CD14-positive monocyte (primary cell): ENCODE measurements around the gene PAX9. TPM values are rescaled to one million over a fixed set of nuclear protein-coding genes. Genes with fewer than 3 reads are reported as not detected.

Experiments
- DNase-seq, 3 donors: peaks; one replicate each; pipeline ENCODE4 v3.0.0-alpha.2; 2011 to 2022
- H2AFZ ChIP-seq: 2 replicates; pipeline ENCODE4 v1.6.0; 2012; ENCODE audit warnings: mild to moderate bottlenecking, low read depth, low read length, inconsistent platforms; ENCODE audit not compliant: insufficient read depth, poor library complexity, severe bottlenecking
- H3K27ac ChIP-seq, 2 donors: 1 replicate in 1 of 2; 2 replicates in 1 of 2; pipeline ENCODE4 v1.5.1; 2012 to 2013; ENCODE audit warnings: low read length in 2 of 2, control low read depth in 1 of 2, inconsistent platforms in 1 of 2, low read depth in 1 of 2, mild to moderate bottlenecking in 1 of 2
- H3K27me3 ChIP-seq, 2 donors: one replicate each; pipeline versions ENCODE4 v1.6.0 to v1.6.1; 2011 to 2013; ENCODE audit warnings: low read length in 2 of 2; ENCODE audit not compliant: control insufficient read depth in 2 of 2, insufficient read depth in 2 of 2
- H3K36me3 ChIP-seq, 2 donors: replicated peaks in 1 of 2; 1 replicate in 1 of 2; 2 replicates in 1 of 2; pipeline versions ENCODE4 v1.5.1 to v1.6.1; 2012 to 2013; ENCODE audit warnings: low read length in 2 of 2, control low read depth in 1 of 2, inconsistent platforms in 1 of 2, mild to moderate bottlenecking in 1 of 2; ENCODE audit not compliant: insufficient read depth in 2 of 2, control insufficient read depth in 1 of 2
- H3K4me1 ChIP-seq, 2 donors: 1 replicate in 1 of 2; 2 replicates in 1 of 2; pipeline versions ENCODE4 v1.5.1 to v1.6.1; 2012 to 2013; ENCODE audit warnings: low read length in 2 of 2, control low read depth in 1 of 2, inconsistent platforms in 1 of 2, mild to moderate bottlenecking in 1 of 2, moderate library complexity in 1 of 2; ENCODE audit not compliant: insufficient read depth in 2 of 2, control insufficient read depth in 1 of 2
- H3K4me2 ChIP-seq: replicated peaks from 2 replicates; pipeline ENCODE3; 2012; ENCODE audit warnings: low read length, moderate library complexity, mild to moderate bottlenecking; ENCODE audit not compliant: poor library complexity, severe bottlenecking; ENCODE audit errors: extremely low read depth
- H3K4me3 ChIP-seq, 3 experiments: fragments of 200-600 bp in 1 of 3; sonication (generic) in 1 of 3; replicated peaks in 1 of 3; 1 replicate in 2 of 3; 2 replicates in 1 of 3; pipeline ENCODE4 v1.5.1; 2011 to 2013; ENCODE audit warnings: low read length in 3 of 3, mild to moderate bottlenecking in 3 of 3, control low read depth in 2 of 3, low read depth in 2 of 3, inconsistent platforms in 1 of 3, moderate library complexity in 1 of 3
- H3K79me2 ChIP-seq: 2 replicates; pipeline ENCODE4 v1.6.0; 2012; ENCODE audit warnings: mild to moderate bottlenecking, control low read depth, inconsistent platforms, low read length, moderate library complexity; ENCODE audit not compliant: insufficient read depth
- H3K9ac ChIP-seq: 2 replicates; pipeline ENCODE4 v1.6.0; 2017; ENCODE audit warnings: low read length, mild to moderate bottlenecking; ENCODE audit not compliant: insufficient read depth, poor library complexity, severe bottlenecking
- H3K9me3 ChIP-seq, 2 donors: replicated peaks in 1 of 2; 1 replicate in 1 of 2; 2 replicates in 1 of 2; pipeline versions ENCODE4 v1.5.1 to v1.6.1; 2012 to 2013; ENCODE audit warnings: low read length in 2 of 2, control low read depth in 1 of 2; ENCODE audit not compliant: control insufficient read depth in 1 of 2, insufficient read depth in 1 of 2
- H4K20me1 ChIP-seq: 2 replicates; pipeline ENCODE4 v1.6.0; 2012; ENCODE audit warnings: mild to moderate bottlenecking, low read length, control low read depth, moderate library complexity; ENCODE audit not compliant: insufficient read depth
- H3K27ac Mint-ChIP-seq, 7 donors: one replicate each; pipeline ENCODE4 v1.8.0; 2020; ENCODE audit warnings: mild to moderate bottlenecking in 7 of 7, mixed read lengths in 7 of 7, moderate library complexity in 6 of 7, inconsistent platforms in 2 of 7
- H3K27me3 Mint-ChIP-seq, 3 donors: one replicate each; pipeline ENCODE4 v1.8.0; 2021 to 2022; ENCODE audit warnings: low read depth in 3 of 3, mild to moderate bottlenecking in 3 of 3, mixed read lengths in 3 of 3, moderate library complexity in 3 of 3, inconsistent platforms in 1 of 3
- H3K36me3 Mint-ChIP-seq, 2 donors: one replicate each; pipeline ENCODE4 v1.8.0; 2020; ENCODE audit warnings: mixed read lengths in 2 of 2, inconsistent platforms in 1 of 2, mild to moderate bottlenecking in 1 of 2
- H3K4me1 Mint-ChIP-seq: one replicate; pipeline ENCODE4 v1.8.0; 2020; ENCODE audit warnings: mild to moderate bottlenecking, mixed read lengths
- H3K4me3 Mint-ChIP-seq, 2 donors: one replicate each; pipeline ENCODE4 v1.8.0; 2020; ENCODE audit warnings: mild to moderate bottlenecking in 2 of 2, mixed read lengths in 2 of 2, moderate library complexity in 1 of 2
- H3K9me3 Mint-ChIP-seq, 7 donors: one replicate each; pipeline ENCODE4 v1.8.0; 2020 to 2022; ENCODE audit warnings: mixed read lengths in 7 of 7, mild to moderate bottlenecking in 6 of 7, moderate library complexity in 6 of 7, inconsistent platforms in 2 of 7
- CTCF ChIP-seq: fragments of 200-600 bp; IDR thresholded peaks from one replicate; pipeline ENCODE4 v1.8.0; 2022; ENCODE audit warnings: antibody characterized with exemption, mild to moderate bottlenecking
- WGBS: methylation state at CpG from one replicate; pipeline ENCODE4 v1.1.5; 2013; ENCODE audit warnings: missing lambda C conversion rate; ENCODE audit not compliant: insufficient coverage; 5-methylcytosine and 5-hydroxymethylcytosine counted together
- intact Hi-C, 2 donors: fragments of 100-400 bp; cut with micrococcal nuclease; formaldehyde crosslinking; loops; one replicate each; pipeline versions ENCODE4 v1.15.0 to v1.15.1; 2023
- polyA plus RNA-seq, 3 donors: library from polyadenylated mRNA; depleted of rRNA in 1 of 3; unstranded in 2 of 3; stranded (reverse) in 1 of 3; fragments of 300-500 nt in 2 of 3; fragments of >200 nt in 1 of 3; fragmentation: Illumina TruSeq in 2 of 3; gene quantifications; 1 replicate in 2 of 3; 2 replicates in 1 of 3; pipeline ENCODE4 v1.2.3, GENCODE V29; 2012 to 2021

Gene PAX9
- polyA plus RNA-seq, 3 donors: not detected

DNA sequence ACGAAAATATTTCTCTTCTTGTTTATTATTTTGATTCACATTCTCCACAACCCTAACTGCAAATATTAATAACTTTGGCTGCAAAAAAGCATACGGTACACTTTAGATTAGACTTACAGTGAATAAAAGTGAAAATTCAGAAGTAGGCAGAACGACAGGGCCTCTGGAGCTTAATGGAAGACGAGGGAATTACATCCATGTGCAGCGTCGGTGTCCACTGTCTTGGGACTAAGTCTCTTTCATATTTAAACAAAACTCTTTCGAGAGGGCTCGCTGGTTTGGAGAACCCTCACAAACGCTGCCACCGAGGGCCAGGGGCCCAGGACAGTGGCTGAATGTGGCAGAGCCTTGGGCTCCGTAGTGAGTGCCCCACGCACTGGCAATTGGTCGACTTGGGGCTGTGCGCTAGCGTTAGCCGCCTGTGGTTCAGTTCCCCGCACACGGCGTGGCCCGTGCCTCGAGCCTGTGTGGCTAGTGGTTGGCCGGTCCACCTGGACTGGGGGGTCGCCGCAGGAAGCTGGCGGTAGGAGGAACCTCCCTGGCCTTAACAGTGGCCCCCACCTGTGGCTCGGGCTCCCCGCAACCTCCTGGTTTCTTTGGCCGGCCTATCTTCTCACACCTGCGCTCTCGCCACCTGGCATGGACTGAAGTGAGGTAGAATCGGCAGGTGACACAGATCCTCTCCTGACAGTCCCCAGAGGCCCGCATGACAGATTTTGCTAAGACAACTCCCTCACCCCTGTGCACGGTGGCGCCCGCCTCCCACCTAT, 739 bp upstream of the PAX9 start:
- peaks cover 19 to 20% of the 10 kb centered on the region in 2 donors for H3K36me3 Mint-ChIP-seq
- Histone ChIP-seq H4K20me1 (no peaks in the 10 kb centered on the region), H3K4me2 (peak overlapping the region; percentile 61), H3K27me3 (peaks cover 94 to 100% of the 10 kb centered on the region in 2 donors), H3K27ac (no peak overlapping the region), H3K79me2 (no peaks in the 10 kb centered on the region), H3K9me3 (peaks cover 34 to 93% of the 10 kb centered on the region in 2 donors), H3K9ac (no peak overlapping the region), H3K36me3 (no peaks in the 10 kb centered on the region), H3K4me1 (peaks cover 7% of the 10 kb centered on the region in 2 donors), H3K4me3 (no peak overlapping the region), H2AFZ (no peak overlapping the region)
- peaks cover 21 to 77% (median 60%) of the 10 kb centered on the region in 7 donors for H3K9me3 Mint-ChIP-seq
- no peak for TF ChIP-seq CTCF
- peak overlapping the region in 1 of 7 donors; percentile 24 for H3K27ac Mint-ChIP-seq
- WGBS: 7% methylated on average over 28 of the region's 35 CpGs
- intact Hi-C loops: no loop called here
- no peak for DNase-seq
- H3K4me1 Mint-ChIP-seq: peaks cover 29% of the 10 kb centered on the region
- H3K27me3 Mint-ChIP-seq: peaks cover 98 to 100% (median 100%) of the 10 kb centered on the region in 3 donors
- peak overlapping the region in 1 of 2 donors; percentile 89 for H3K4me3 Mint-ChIP-seq

DNA sequence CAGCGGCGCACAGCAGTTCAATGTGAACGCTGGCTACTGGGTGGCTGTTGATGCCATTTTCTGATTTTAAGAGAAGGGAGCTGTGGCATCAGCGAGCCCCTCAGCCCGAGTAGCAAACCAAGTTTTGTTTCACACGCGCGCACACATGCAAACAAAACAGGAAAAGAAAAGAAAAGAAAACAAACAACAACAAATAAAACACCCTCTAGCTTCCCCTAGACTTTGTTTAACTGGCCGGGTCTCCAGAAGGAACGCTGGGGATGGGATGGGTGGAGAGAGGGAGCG, 540 bp downstream of the PAX9 start:
- Histone ChIP-seq H3K9ac (no peak overlapping the region), H3K9me3 (peaks cover 39 to 94% of the 10 kb centered on the region in 2 donors)
- peaks cover 21% of the 10 kb centered on the region for H3K4me1 Mint-ChIP-seq

More for the DNA sequence above, 540 bp downstream of the PAX9 start:
- H3K27ac ChIP-seq: no peak overlapping the region
- WGBS: 4% methylated on average over 4 of the region's 11 CpGs
- peaks cover 8 to 13% of the 10 kb centered on the region in 2 donors for H3K4me1 ChIP-seq
- H3K36me3 ChIP-seq: no peaks in the 10 kb centered on the region
- H3K4me2 ChIP-seq: peak overlapping the region; percentile 61
- H3K4me3 ChIP-seq: peak overlapping the region in 1 of 3 experiments; percentile 57
- intact Hi-C loops: no loop called here
- Mint-ChIP-seq H3K27me3 (peaks cover 96 to 100% (median 99%) of the 10 kb centered on the region in 3 donors), H3K4me3 (peak overlapping the region in 1 of 2 donors; percentile 89), H3K9me3 (peaks cover 24 to 78% (median 66%) of the 10 kb centered on the region in 7 donors), H3K36me3 (peaks cover 22% of the 10 kb centered on the region in 2 donors), H3K27ac (no peak overlapping the region)
- no peaks in the 10 kb centered on the region for H4K20me1 ChIP-seq
- no peak for DNase-seq
- H3K27me3 ChIP-seq: peaks cover 94 to 100% of the 10 kb centered on the region in 2 donors
- no peak overlapping the region for H2AFZ ChIP-seq
- no peak for TF ChIP-seq CTCF
- H3K79me2 ChIP-seq: no peaks in the 10 kb centered on the region
